GM12874 (cell line): ENCODE data around the gene SLC46A1.

ENCODE experiments used
- CTCF ChIP-seq: IDR thresholded peaks from 2 replicates; pipeline ENCODE4 v1.5.1; 2011; ENCODE audit warnings: low read depth, mild to moderate bottlenecking, control low read depth, low read length, moderate library complexity; ENCODE audit not compliant: insufficient read depth

Gene SLC46A1

DNA sequence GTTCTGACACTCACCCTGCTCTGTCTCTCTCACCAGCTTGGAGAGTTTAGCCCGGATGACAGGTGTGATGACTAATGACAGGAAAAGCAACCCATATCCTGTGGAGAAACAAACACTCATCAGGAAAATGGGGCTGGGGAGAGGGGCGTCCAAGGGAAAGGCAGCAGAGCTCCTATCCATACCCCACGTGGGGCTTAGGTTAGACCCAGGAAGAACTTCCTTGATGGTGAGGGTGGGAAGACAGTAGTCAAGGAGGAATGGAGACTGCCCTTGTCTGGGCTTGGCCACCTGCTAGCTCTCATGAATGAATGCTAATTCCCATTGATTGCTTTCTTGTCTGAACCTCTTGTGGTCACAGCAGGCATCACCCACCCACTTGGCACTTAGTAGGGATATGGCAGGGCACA, 3.8 kb downstream of the SLC46A1 start:
- TF ChIP-seq CTCF = no peak

DNA sequence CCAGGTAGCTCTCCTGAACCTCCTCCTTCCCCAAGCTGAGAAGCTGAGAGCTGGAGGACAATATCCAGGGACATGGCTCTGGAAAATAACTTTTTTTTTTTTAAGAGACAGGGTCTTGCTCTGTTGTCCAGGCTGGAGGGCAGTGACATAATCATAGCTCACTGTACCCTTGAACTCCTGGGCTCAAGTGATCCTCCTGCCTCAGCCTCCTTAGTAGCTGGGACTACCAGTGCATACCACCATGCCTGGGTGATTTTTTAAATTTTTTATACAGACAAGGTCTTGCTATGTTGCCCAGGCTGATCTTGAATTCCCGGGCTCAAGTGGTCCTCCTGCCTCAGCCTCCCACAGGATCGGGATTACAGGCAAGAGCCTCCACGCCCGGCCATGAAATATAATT, 6.2 kb downstream of the SLC46A1 start:
- no peak for TF ChIP-seq CTCF

DNA sequence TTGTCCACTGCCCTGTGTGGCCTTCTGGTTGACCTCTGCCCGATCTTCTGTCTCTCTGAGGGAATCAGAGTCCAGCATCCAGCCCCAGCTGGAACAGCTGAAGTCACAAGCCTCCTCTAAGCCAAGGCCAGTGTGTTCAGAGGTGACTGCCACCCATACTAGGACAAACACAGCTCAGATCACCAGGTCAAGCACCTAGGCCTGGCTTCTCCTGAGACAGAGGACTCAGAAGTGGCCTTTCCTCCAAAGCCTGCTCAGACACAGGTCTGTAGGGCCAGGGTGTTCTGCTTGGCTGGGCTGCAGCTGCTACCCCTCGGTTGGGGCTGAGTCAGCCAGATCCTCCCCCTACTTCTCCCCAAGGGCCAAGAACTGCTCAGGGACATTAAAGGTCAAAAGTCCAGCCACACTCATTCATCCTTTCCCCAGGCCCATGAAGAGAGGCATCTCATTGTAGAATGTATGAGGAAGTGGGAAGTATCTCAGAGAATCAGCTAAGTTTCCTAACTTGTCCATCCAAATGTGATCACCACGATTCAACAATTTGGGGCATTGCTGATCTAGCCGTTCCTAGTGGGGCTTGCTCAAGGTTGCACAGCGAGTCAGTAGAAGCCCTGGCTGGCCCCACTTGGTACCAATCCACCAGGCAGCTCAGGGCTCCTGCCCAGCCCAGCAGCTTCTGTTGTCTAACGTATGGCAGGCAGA, 7.6 kb downstream of the SLC46A1 start:
- no peak for TF ChIP-seq CTCF

DNA sequence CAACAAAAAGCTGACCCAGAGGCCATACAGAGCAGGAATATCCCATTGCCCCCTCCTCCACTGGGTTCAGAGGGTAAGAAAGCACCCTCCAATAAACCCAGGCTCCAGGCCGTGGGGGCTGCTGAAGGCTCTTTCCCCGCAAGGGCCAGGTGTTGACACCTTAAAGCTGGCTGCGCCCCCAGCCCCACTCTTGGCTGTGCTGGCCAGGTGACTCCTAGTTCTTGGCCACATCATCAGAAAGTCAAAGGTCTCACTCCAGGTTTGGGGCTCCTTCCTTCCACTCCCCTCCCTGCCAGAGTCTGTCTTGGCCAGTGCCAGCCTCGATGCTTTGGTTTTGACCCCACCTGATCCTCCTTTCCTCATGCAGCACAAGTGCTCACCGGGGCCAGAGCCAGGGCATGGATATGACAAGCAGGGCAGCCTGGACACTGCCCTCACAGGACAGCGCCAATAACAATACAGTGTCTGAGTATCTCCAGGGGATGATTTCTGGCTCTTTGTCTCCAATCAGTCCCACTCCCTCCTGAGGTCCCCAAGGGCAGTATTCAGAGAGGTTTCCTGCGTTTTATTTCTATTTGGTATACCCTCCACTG, 8.2 kb downstream of the SLC46A1 start:
- no peak for TF ChIP-seq CTCF

- TF ChIP-seq CTCF = no peak
These were observed 8.7 kb downstream of the SLC46A1 start for GRCh38 chr17:28397275-28397674.

- no peak for TF ChIP-seq CTCF
These were observed 9.3 kb downstream of the SLC46A1 start for GRCh38 chr17:28396635-28397239.

GRCh38 chr17:28395968-28396367, 10.0 kb downstream of the SLC46A1 start:
- no peak for TF ChIP-seq CTCF
